MM.1S (cell line): ENCODE measurements around the gene ITSN2.

Experiments
- EZH2phosphoT487 ChIP-seq: fragments of 300-600 bp; sonication (generic); IDR thresholded peaks from 2 replicates; pipeline ENCODE4 v1.6.1; 2018; ENCODE audit warnings: antibody characterized with exemption, low read length
- TF ChIP-seq, protein P1 (sequence below): fragments of 300-600 bp; sonication (generic); IDR thresholded peaks from 2 replicates; pipeline ENCODE4 v1.5.1; 2016; ENCODE audit warnings: antibody characterized with exemption, low read length, mixed read lengths

- TF ChIP-seq EZH2phosphoT487, result no peak
- TF ChIP-seq, protein P1, sequence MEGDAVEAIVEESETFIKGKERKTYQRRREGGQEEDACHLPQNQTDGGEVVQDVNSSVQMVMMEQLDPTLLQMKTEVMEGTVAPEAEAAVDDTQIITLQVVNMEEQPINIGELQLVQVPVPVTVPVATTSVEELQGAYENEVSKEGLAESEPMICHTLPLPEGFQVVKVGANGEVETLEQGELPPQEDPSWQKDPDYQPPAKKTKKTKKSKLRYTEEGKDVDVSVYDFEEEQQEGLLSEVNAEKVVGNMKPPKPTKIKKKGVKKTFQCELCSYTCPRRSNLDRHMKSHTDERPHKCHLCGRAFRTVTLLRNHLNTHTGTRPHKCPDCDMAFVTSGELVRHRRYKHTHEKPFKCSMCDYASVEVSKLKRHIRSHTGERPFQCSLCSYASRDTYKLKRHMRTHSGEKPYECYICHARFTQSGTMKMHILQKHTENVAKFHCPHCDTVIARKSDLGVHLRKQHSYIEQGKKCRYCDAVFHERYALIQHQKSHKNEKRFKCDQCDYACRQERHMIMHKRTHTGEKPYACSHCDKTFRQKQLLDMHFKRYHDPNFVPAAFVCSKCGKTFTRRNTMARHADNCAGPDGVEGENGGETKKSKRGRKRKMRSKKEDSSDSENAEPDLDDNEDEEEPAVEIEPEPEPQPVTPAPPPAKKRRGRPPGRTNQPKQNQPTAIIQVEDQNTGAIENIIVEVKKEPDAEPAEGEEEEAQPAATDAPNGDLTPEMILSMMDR, result no peak
These were observed 58.7 kb downstream of the ITSN2 start for GRCh38 chr2:24301599-24301998.
